Stimulated activated CD4-positive, alpha-beta T cell treated with anti-CD3 and anti-CD28 coated beads, Interleukin-1b, Interleukin-23, amount 100 ng/mL, for 48 hours (primary cell): ENCODE measurements around the gene B4GAT1.
A peak's percentile ranks its signal among the peaks of the same experiment; 100 is the strongest.
"Not testable (repeated sequence)": the region's sequence is repeated elsewhere in the genome, so short reads cannot be mapped to it uniquely, and the experiment has no call there.

Experiments
- DNase-seq: peaks from one replicate; pipeline ENCODE4 v3.0.0-alpha.2; 2020

Gene B4GAT1

GRCh38 chr11:66347425-66348276, at the start of gene B4GAT1:
TSS of gene B4GAT1 (minus strand) at chr11:66347629. CDS start at chr11:66347545, 84 bp downstream.
- DNase-seq, result peak; percentile 92

- no peak for DNase-seq
Observed at GRCh38 chr11:66393954-66394353, 46.5 kb upstream of the B4GAT1 start.

DNA sequence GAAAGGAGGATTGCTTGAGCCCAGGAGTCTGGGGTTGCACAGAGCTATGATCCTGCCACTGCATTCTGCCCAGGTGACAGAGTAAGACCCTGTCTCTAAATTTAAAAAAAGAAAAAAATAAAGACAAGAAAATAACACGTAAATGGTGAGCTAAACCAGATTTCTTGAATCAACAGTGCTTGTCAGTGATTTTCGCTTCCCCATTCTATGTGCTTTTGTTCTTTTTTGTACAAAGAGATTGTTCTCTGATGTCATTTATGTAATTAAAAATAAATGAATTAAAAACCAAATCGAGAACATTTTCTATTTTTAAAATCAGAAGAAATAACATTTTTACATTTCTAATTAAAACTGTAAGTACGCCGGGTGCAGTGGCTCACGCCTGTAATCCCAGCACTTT, 43.9 kb upstream of the B4GAT1 start:
- DNase-seq, result no peak

- DNase-seq, result peak; percentile 75
Observed at GRCh38 chr11:66388780-66389386, 41.5 kb upstream of the B4GAT1 start.

GRCh38 chr11:66386171-66387069, 39.0 kb upstream of the B4GAT1 start:
- DNase-seq, result peak; percentile 82

DNA sequence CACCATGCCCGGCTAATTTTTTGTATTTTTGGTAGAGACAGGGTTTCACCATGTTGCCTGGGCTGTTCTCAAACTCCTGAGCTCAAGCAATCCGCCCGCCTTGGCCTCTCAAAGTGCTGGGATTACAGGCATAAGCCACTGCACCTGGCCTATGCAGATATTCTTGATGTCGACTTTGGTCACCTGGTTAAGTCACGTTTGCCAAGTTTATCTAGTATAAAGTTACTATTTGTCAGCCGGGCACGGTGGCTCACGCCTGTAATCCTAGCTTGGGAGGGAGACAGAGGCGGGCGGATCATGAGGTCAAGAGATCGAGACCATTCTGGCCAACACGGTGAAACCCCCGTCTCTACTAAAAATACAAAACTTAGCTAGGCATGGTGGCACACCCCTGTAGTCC, 36.9 kb upstream of the B4GAT1 start:
- DNase-seq, result not testable (repeated sequence)

- DNase-seq, result not testable (repeated sequence)
Observed at GRCh38 chr11:66380264-66380663, 32.8 kb upstream of the B4GAT1 start.

- not testable (repeated sequence) for DNase-seq
Observed at GRCh38 chr11:66373690-66374287, 26.4 kb upstream of the B4GAT1 start.

DNA sequence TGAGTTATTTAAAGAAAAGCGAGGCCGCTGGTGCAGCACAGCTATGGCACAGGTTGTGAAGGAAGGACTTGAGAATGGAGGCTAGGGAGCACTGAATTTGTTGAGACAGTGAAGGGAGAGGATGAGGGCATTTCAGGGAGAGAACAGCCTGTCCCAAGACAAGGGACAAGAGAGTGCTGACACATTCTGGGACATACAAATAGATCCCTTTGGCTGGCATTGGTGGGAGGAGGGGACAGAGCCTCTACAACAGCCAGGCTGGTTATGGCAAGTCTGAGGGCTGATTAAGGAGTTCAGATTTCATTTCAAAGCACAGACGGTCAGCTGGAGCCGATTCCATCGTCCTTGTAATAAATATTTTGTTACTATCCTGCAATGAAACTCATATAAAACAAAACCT, 25.8 kb upstream of the B4GAT1 start:
- DNase-seq, result no peak

DNA sequence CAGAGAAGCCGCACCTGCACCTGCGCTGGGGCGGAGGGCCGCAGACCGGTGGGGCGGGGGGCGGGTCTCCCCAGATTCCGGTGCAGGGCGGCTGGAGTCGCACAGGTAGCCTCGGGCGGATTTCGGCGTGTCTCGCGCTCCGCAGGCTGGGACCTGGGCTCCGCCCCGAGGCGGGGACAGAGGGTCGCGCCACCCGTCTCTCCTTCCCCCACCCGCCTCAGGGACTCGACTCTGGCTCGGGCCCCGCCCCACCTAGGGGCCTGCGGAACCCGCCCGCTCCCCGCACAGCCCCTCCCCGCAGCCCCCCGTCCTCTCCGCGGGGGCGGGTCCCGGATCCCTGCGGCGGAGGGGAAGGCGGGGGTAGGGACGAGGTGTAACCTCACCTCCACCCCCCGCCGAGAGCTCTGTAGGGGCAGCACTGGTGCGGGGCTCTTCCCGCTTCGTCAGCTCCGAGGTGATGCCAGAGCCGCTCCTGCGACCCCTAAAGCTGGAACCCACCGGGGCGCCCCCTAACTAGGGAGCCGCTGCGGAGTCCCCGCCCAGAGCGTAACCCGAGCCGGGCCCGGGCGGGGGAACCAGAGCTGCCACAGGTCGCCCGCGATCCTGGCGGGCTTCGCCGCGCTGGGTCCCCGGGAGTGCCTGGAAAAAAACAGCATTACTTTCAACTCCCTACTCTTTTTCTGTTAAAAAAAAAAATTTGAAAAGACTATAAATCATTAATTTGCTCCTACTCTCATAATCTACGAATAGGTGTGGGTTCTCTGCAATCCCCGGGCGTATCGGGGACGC, 24.4 kb upstream of the B4GAT1 start, which contains the start of gene SLC29A2:
TSS of gene SLC29A2 (minus strand) at position 134 of the 789 bp plus-strand sequence. CDS start 169 bp downstream, outside the sequence.
- DNase-seq, result peak; percentile 82

GRCh38 chr11:66369073-66369894, 21.9 kb upstream of the B4GAT1 start:
- DNase-seq, result no peak

GRCh38 chr11:66368484-66368883, 21.1 kb upstream of the B4GAT1 start:
- no peak for DNase-seq

GRCh38 chr11:66367561-66368312, 20.3 kb upstream of the B4GAT1 start:
- DNase-seq, result no peak

DNA sequence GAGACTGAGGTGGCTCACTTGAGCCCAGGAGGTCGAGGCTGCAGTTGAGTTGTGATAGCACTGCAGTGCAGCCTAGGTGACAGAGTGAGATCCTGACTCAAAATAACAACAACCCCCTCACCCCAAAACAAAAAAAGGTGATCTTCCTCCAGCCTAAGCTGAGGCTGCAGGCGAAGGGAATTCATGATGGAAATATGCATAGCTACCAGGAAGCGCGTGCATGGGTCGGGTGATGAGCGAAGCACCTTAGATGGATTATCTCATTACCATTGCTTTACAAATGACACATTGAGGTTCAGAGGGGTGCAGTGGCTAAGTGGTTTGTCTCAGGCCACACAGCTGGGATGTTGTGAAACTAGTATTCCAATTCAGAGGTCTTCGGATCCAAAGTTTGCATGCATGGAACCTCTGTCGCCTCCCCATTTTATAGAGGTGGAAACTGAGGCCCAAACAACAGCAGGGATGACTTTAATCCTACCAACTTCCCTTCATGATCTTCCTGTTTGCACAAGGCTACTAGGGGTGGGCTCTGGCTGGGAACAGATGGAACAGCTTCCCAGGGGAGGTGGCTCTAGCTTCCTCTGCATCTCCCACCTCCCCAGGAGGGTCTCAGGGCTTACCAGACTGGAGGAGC, 19.5 kb upstream of the B4GAT1 start:
- DNase-seq, result no peak

GRCh38 chr11:66365711-66366619, 18.5 kb upstream of the B4GAT1 start:
- DNase-seq, result no peak

DNA sequence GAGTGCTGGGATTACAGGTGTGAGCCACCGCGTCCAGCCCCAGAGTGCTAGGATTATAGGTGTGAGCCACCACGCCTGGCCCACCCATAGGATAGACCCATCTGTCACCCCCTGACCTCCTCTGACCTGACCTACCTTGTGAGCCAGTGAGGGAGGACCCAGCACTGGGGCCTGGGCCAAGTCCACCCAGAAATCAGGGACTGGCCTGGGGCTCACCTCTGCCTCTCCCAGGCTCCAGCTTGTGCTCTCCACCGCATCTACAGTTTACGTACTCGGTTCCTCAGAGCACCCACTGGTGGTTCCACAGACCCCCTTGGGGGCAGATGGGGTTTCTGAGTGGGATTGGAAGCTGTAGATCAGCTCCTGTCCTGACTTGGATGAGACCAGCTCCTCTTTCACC, 17.7 kb upstream of the B4GAT1 start:
- no peak for DNase-seq

DNA sequence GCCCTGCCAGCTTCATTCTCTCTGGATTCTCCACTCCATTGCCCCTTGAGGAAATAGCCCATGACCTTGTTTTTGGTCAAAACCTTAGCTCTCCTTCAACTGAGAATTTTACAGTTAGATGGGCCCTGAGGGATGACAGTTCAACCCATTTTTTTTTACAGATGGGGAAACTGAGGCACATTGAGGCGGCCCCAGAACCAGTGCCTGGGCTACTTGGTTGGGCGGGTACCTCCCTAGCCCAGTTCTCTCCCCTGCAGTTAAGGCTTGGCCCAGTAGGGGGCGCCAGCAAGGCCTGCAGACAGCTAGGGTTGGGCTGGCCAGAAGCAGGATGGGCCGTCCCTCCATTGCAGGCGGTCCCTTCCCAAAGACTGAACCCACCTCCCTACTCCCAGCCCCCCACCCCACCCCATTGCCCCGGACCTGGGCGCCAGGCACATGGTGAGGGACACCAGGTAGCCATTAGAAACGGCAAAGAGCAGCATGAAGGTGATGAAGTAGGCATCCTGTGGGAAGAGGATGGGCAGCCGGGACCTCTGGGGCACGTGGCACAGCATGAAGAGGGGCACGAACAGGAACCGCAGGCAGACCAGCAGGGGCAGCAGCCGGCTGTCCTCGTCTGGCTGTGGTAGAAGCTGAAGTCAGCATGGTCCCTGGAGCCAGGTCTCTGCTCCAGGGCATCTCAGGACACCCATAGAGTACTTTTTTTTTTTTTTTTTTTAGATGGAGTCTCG, 16.5 kb upstream of the B4GAT1 start:
- DNase-seq, result peak; percentile 80

- DNase-seq, result no peak
Observed at GRCh38 chr11:66363187-66363601, 15.8 kb upstream of the B4GAT1 start.
